ENCODE measurements around the gene AGL.
A peak's percentile ranks its signal among the peaks of the same experiment; 100 is the strongest.
"Not testable (repeated sequence)": the region's sequence is repeated elsewhere in the genome, so short reads cannot be mapped to it uniquely, and the experiment has no call there.

The AGL gene

GRCh38 chr1:99944192-99944591 is 94.0 kb downstream of the AGL start:
- no peak for DNase-seq

- DNase-seq, result no peak
Measured at GRCh38 chr1:99945174-99945573, 95.0 kb downstream of the AGL start.

GRCh38 chr1:99950486-99950885 is 100.3 kb downstream of the AGL start:
- no peak for DNase-seq

GRCh38 chr1:99952522-99952921 is 102.4 kb downstream of the AGL start:
- no peak for DNase-seq

- DNase-seq, result no peak
Measured at GRCh38 chr1:99955375-99955774, 105.2 kb downstream of the AGL start.

GRCh38 chr1:99956755-99957154 is 106.6 kb downstream of the AGL start:
- DNase-seq, result no peak

GRCh38 chr1:99957818-99958217 is 107.7 kb downstream of the AGL start:
- DNase-seq, result no peak

GRCh38 chr1:99959189-99959705 is 109.1 kb downstream of the AGL start:
- not testable (repeated sequence) for DNase-seq

- DNase-seq, result not testable (repeated sequence)
Measured at GRCh38 chr1:99960260-99960659, 110.1 kb downstream of the AGL start.

GRCh38 chr1:99963041-99963795 is 113.1 kb downstream of the AGL start:
- no peak for DNase-seq

GRCh38 chr1:99964806-99965205 is 114.6 kb downstream of the AGL start:
- no peak for DNase-seq

- no peak for DNase-seq
Measured at GRCh38 chr1:99965646-99966375, 115.7 kb downstream of the AGL start.

- DNase-seq, result no peak
Measured at GRCh38 chr1:99968214-99968613, 118.1 kb downstream of the AGL start.

GRCh38 chr1:99969260-99969728 is 119.1 kb downstream of the AGL start:
- no peak for DNase-seq

- peak; percentile 67 for DNase-seq
Measured at GRCh38 chr1:99969729-99970621, 119.8 kb downstream of the AGL start, which contains the start of gene SLC35A3. Gene SLC35A3, plus strand, starts transcription at chr1:99969996. Its CDS starts 23,559 bp downstream, at chr1:99993555.

GRCh38 chr1:99970713-99971255 is 120.6 kb downstream of the AGL start:
- DNase-seq, result no peak

GRCh38 chr1:99972066-99972465 is 121.9 kb downstream of the AGL start:
- not testable (repeated sequence) for DNase-seq
